ENCODE measurements around the gene CLPSL2.

DNA sequence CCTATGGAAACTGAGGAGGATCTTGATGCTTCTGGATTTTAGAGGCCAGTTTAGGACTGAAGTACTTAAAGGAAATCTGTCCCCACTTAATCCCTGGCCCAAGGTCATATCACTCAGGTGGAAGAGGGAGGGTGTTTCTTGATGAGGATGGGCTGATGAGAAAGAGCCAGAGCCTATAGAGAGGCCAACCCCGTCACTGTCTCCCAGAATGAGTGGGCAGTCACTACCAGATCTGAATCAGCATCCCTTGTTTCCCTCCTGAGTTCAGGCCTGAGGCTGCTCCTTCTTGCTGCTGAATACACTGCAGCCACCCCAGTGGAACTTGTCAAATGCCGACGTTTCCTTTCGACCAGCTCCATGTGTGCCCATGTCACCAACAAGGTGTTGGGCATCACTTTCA is 24.8 kb upstream of the CLPSL2 start:
- TF ChIP-seq, protein P1, sequence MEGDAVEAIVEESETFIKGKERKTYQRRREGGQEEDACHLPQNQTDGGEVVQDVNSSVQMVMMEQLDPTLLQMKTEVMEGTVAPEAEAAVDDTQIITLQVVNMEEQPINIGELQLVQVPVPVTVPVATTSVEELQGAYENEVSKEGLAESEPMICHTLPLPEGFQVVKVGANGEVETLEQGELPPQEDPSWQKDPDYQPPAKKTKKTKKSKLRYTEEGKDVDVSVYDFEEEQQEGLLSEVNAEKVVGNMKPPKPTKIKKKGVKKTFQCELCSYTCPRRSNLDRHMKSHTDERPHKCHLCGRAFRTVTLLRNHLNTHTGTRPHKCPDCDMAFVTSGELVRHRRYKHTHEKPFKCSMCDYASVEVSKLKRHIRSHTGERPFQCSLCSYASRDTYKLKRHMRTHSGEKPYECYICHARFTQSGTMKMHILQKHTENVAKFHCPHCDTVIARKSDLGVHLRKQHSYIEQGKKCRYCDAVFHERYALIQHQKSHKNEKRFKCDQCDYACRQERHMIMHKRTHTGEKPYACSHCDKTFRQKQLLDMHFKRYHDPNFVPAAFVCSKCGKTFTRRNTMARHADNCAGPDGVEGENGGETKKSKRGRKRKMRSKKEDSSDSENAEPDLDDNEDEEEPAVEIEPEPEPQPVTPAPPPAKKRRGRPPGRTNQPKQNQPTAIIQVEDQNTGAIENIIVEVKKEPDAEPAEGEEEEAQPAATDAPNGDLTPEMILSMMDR (IDR thresholded peaks at IDR 0.05) = no peak
- TF ChIP-seq POLR2A (IDR thresholded peaks at IDR 0.05) = no peak

Measured in heart left ventricle (tissue), 13 donors.